HCT116 (cell line): Measurements from ENCODE around the gene NT5E. TPM values are rescaled to one million over a fixed set of nuclear protein-coding genes. Genes with fewer than 3 reads are reported as not detected.
A peak's percentile ranks its signal among the peaks of the same experiment; 100 is the strongest.

Source experiments
- ATAC-seq: fragments of 200-7000 bp; cut with Tn5 transposase; 2 replicates; pipeline ENCODE4 v1.9.1; 2020; ENCODE audit warnings: mild to moderate bottlenecking, moderate library complexity
- BruUV-seq: library from RNA; stranded (reverse); fragments of 400-500 nt; replicated peaks from 2 replicates; lab custom pipeline; 2021; lab: Mats Ljungman, UMichigan
- CTCF ChIA-PET: fragments of 300-600 bp; sonication (Branson Sonifier 250); formaldehyde crosslinking; loops from one replicate; lab custom pipeline; 2021; ENCODE audit warnings: antibody characterized with exemption; lab: Charles Lee
- POLR2A ChIA-PET: fragments of 300-600, 350-600 bp; sonication (Branson Sonifier 250); formaldehyde crosslinking; loops from one replicate; lab custom pipeline; 2021; ENCODE audit warnings: antibody characterized with exemption; lab: Charles Lee
- RAD21 ChIA-PET, 2 experiments: fragments of 300-600 bp; sonication (Branson Sonifier 250); formaldehyde crosslinking; loops; one replicate each; lab custom pipeline; 2023; ENCODE audit warnings: low total read pairs in 2 of 2; ENCODE audit not compliant: uncharacterized antibody in 2 of 2, unreplicated experiment in 2 of 2, low non-redundant PET in 1 of 2; lab: Charles Lee
- DNase-seq: peaks from one replicate; pipeline ENCODE4 v3.0.0-alpha.2; 2010; ENCODE audit warnings: low read depth, low spot score
- H2AFZ ChIP-seq: fragments of 200-600 bp; shearing (Covaris generic), sonication (generic); 2 replicates; pipeline ENCODE4 v1.6.1; 2017; ENCODE audit warnings: low read depth, mixed run types, mixed read lengths, antibody characterized with exemption, low read length; ENCODE audit not compliant: poor library complexity, severe bottlenecking
- H3K27ac ChIP-seq: 2 replicates; pipeline ENCODE4 v1.5.1; 2012; ENCODE audit warnings: low read depth, low read length
- H3K27me3 ChIP-seq: fragments of 200-600 bp; sonication (generic); 2 replicates; pipeline ENCODE4 v1.6.1; 2016; ENCODE audit warnings: mixed run types, low read length, mixed read lengths; ENCODE audit not compliant: insufficient read depth
- H3K36me3 ChIP-seq, 2 experiments: fragments of 200-500 bp in 1 of 2; fragments of 200-600 bp in 1 of 2; sonication (Bioruptor generic) in 1 of 2; sonication (generic) in 1 of 2; 2 replicates each; pipeline versions ENCODE4 v1.5.1 to v1.6.1; 2014 to 2016; ENCODE audit warnings: low read length in 2 of 2, inconsistent platforms in 1 of 2, mixed read lengths in 1 of 2, mixed run types in 1 of 2; ENCODE audit not compliant: insufficient read depth in 2 of 2, control insufficient read depth in 1 of 2
- H3K4me1 ChIP-seq, 2 experiments: fragments of 200-600 bp in 1 of 2; sonication (generic) in 1 of 2; 2 replicates each; pipeline versions ENCODE4 v1.5.1 to v1.6.1; 2012 to 2017; ENCODE audit warnings: low read length in 2 of 2, inconsistent platforms in 1 of 2, mild to moderate bottlenecking in 1 of 2, mixed read lengths in 1 of 2, mixed run types in 1 of 2, moderate library complexity in 1 of 2; ENCODE audit not compliant: insufficient read depth in 2 of 2, control insufficient read depth in 1 of 2
- H3K4me2 ChIP-seq: fragments of 200-600 bp; sonication (generic); 2 replicates; pipeline ENCODE4 v1.6.1; 2017; ENCODE audit warnings: mixed run types, low read length, mixed read lengths
- H3K4me3 ChIP-seq, 2 experiments: fragments of 200-600 bp in 1 of 2; sonication (generic) in 1 of 2; replicated peaks in 1 of 2; 2 replicates each; pipeline ENCODE4 v1.5.1; 2011 to 2016; ENCODE audit warnings: low read length in 2 of 2, control low read depth in 1 of 2, low read depth in 1 of 2, mild to moderate bottlenecking in 1 of 2, mixed read lengths in 1 of 2, mixed run types in 1 of 2
- H3K79me2 ChIP-seq: fragments of 200-600 bp; sonication (generic); 2 replicates; pipeline ENCODE4 v1.6.1; 2017; ENCODE audit warnings: mild to moderate bottlenecking, mixed run types, low read length, moderate library complexity, mixed read lengths; ENCODE audit not compliant: insufficient read depth
- H3K9ac ChIP-seq: fragments of 200-600 bp; sonication (generic); 2 replicates; pipeline ENCODE4 v1.6.1; 2016; ENCODE audit warnings: low read length, mixed read lengths
- H3K9me2 ChIP-seq: fragments of 200-600 bp; sonication (generic), shearing (Covaris generic); 2 replicates; pipeline ENCODE4 v1.6.1; 2017; ENCODE audit warnings: mixed run types, mild to moderate bottlenecking, moderate library complexity; ENCODE audit not compliant: insufficient read depth
- H3K9me3 ChIP-seq, 2 experiments: fragments of 200-500 bp in 1 of 2; fragments of 200-600 bp in 1 of 2; sonication (Bioruptor generic) in 1 of 2; sonication (generic) in 1 of 2; 2 replicates each; pipeline ENCODE4 v1.6.1; 2014 to 2017; ENCODE audit warnings: low read length in 2 of 2, mixed read lengths in 2 of 2, inconsistent platforms in 1 of 2, low read depth in 1 of 2, mild to moderate bottlenecking in 1 of 2, mixed run types in 1 of 2, moderate library complexity in 1 of 2; ENCODE audit not compliant: control insufficient read depth in 1 of 2, insufficient read depth in 1 of 2
- H4K20me1 ChIP-seq: fragments of 200-600 bp; sonication (generic), shearing (Covaris generic); 2 replicates; pipeline ENCODE4 v1.6.1; 2017; ENCODE audit warnings: mixed run types, mild to moderate bottlenecking, moderate library complexity; ENCODE audit not compliant: insufficient read depth
- CBX3 ChIP-seq: IDR thresholded peaks from 2 replicates; pipeline ENCODE4 v1.6.1; 2012; ENCODE audit warnings: low read depth
- CEBPB ChIP-seq: IDR thresholded peaks from 2 replicates; pipeline ENCODE4 v1.6.1; 2012; ENCODE audit warnings: low read depth
- EZH2 ChIP-seq: fragments of 200-600 bp; sonication (generic); IDR thresholded peaks from 2 replicates; pipeline ENCODE4 v1.6.1; 2017; ENCODE audit warnings: antibody characterized with exemption, mixed run types
- JUND ChIP-seq: IDR thresholded peaks from 2 replicates; pipeline ENCODE4 v1.6.1; 2012
- POLR2A ChIP-seq: IDR thresholded peaks from 2 replicates; pipeline ENCODE4 v1.7.0; 2011; ENCODE audit warnings: borderline replicate concordance; ENCODE audit not compliant: insufficient read depth, insufficient read length; ENCODE audit errors: extremely low read depth
- POLR2AphosphoS5 ChIP-seq: IDR thresholded peaks from 2 replicates; pipeline ENCODE4 v1.6.1; 2011; ENCODE audit warnings: mild to moderate bottlenecking, low read depth, low read length, moderate library complexity
- SIN3A ChIP-seq: IDR thresholded peaks from 2 replicates; pipeline ENCODE4 v1.6.1; 2012; ENCODE audit warnings: low read depth
- SP1 ChIP-seq: IDR thresholded peaks from 2 replicates; pipeline ENCODE4 v1.6.1; 2012; ENCODE audit warnings: low read depth
- TCF7L2 ChIP-seq: IDR thresholded peaks from 2 replicates; pipeline ENCODE4 v1.7.0; 2011; ENCODE audit warnings: borderline replicate concordance, inconsistent platforms; ENCODE audit not compliant: insufficient read depth, insufficient read length; ENCODE audit errors: extremely low read depth
- YY1 ChIP-seq: IDR thresholded peaks from 2 replicates; pipeline ENCODE4 v1.6.1; 2011; ENCODE audit warnings: low read length, low read depth, moderate library complexity, mild to moderate bottlenecking; ENCODE audit not compliant: insufficient replicate concordance; ENCODE audit errors: extremely low read depth
- intact Hi-C: fragments of 100-400 bp; cut with micrococcal nuclease; formaldehyde crosslinking; loops from 2 replicates; pipeline ENCODE4 v1.10.0; 2022
- total RNA-seq: library from RNA; stranded (reverse); gene quantifications from one replicate; pipeline ENCODE4 v1.2.1, GENCODE V29; 2021; ENCODE audit not compliant: unreplicated experiment
- TF ChIP-seq, protein P1 (sequence below): IDR thresholded peaks from 2 replicates; pipeline ENCODE4 v1.6.1; 2012

The NT5E gene
- total RNA-seq, 1 experiment from 2014 or later: 68.2 TPM

DNA sequence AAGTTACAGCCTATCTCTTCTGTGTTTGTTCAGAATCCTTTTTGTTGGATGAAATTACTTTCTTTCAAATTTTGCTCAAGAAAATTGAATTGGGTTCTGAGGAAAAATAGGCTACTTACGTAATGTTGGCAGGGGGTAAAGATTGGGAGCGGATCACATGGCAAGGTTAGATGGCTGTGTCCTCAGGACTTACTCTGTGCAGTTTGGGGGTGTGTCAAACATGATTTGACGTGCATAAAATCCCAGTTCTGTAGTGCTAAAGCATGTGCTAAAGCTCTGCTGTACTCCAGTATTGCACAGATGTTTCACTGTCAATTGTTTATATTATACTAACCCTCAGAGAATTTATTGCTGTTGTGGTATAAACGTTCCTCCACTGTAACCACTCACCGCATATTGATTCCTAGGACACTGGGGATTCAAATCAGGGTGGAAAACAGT is 2.6 kb downstream of the NT5E start:
- Histone ChIP-seq H3K9ac (peak overlapping the region; percentile 90; the same call in 1 of the 2 replicates), H3K4me2 (peak overlapping the region; percentile 82), H3K27ac (no peak overlapping the region), H4K20me1 (no peaks in the 10 kb centered on the region), H3K79me2 (peaks cover 76% of the 10 kb centered on the region), H3K4me1 (peaks cover 20 to 81% of the 10 kb centered on the region in 2 experiments; a peak in 3 of 4 replicates), H3K27me3 (no peaks in the 10 kb centered on the region), H3K9me3 (no peaks in the 10 kb centered on the region), H3K9me2 (no peaks in the 10 kb centered on the region), H3K4me3 (no peak overlapping the region), H3K36me3 (peaks cover 0 to 16% of the 10 kb centered on the region in 2 experiments; a peak in 2 of 4 replicates), H2AFZ (no peak overlapping the region)
- TF ChIP-seq JUND (peak; percentile 7; the same call in 1 of the 2 replicates), CEBPB (no peak), YY1 (no peak), EZH2 (no peak), TCF7L2 (no peak), CBX3 (no peak)
- ChIA-PET CTCF (interaction anchor here (1.6 to 3.3 kb wide), 2 partner anchors 31 to 98 kb away, joined by 4 to 9 read pairs; no protein-coding TSS in a partner anchor), POLR2A (interaction anchor here (0.7 to 4.9 kb wide), 4 partner anchors 9 to 91 kb away, joined by 3 to 45 read pairs (median 10); no protein-coding TSS in a partner anchor), RAD21 (no interaction called here)
- intact Hi-C loops: no loop called here
- no peak for DNase-seq
- ATAC-seq: no peak
- no TSS peak for BruUV-seq

DNA sequence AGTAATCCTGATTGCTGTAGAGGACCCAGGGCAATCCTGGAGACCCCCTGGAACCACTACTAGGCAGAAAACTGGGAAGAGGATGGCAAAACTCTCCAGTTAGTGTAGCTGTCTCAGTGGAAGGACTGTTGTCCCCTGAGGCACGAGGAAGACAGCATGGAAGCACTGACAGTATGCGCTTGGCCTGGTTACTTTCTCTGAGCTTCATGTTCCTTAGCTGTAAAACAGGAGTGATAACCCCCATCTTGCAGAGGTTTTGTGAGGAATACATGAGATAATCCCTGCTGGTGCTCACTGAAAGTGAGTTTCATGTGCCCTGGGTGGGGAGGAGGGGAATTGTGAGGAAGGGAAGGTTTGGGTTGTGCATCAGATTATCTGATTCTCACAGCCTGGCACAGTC is 3.2 kb downstream of the NT5E start:
- H3K9me3 ChIP-seq: no peaks in the 10 kb centered on the region
- no peak overlapping the region for H3K4me3 ChIP-seq
- peaks cover 0 to 16% of the 10 kb centered on the region in 2 experiments; a peak in 2 of 4 replicates for H3K36me3 ChIP-seq
- ATAC-seq: no peak
- ChIA-PET POLR2A (interaction anchor here (4.9 kb wide), 1 partner anchor 11 kb away, joined by 45 read pairs; no protein-coding TSS in a partner anchor), CTCF (interaction anchor here (3.3 kb wide), 1 partner anchor 30 kb away, joined by 9 read pairs; no protein-coding TSS in a partner anchor)
- no TSS peak for BruUV-seq
- TF ChIP-seq SP1: no peak
- TF ChIP-seq JUND: peak; percentile 18; the same call in 1 of the 2 replicates
- TF ChIP-seq, protein P1, sequence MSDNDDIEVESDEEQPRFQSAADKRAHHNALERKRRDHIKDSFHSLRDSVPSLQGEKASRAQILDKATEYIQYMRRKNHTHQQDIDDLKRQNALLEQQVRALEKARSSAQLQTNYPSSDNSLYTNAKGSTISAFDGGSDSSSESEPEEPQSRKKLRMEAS: peak; percentile 19; the same call in 1 of the 2 replicates
- TF ChIP-seq CBX3: no peak
- 0 out of 2 replicates have a peak, but pooled peaks have one; percentile 15 for TF ChIP-seq SIN3A
- TF ChIP-seq POLR2AphosphoS5: peak; percentile 57; the same call in 1 of the 2 replicates
- TF ChIP-seq POLR2A: no peak
- TF ChIP-seq, all 23 proteins: peak for 4
- H3K27me3 ChIP-seq: no peaks in the 10 kb centered on the region
- H3K9ac ChIP-seq: no peak overlapping the region
- intact Hi-C loops: no loop called here
- H3K27ac ChIP-seq: no peak overlapping the region
- H3K9me2 ChIP-seq: no peaks in the 10 kb centered on the region
- peaks cover 24 to 86% of the 10 kb centered on the region in 2 experiments; a peak in 3 of 4 replicates for H3K4me1 ChIP-seq
- H3K79me2 ChIP-seq: peaks cover 81% of the 10 kb centered on the region
- H3K4me2 ChIP-seq: peak overlapping the region; percentile 82
- DNase-seq: no peak
- no peak overlapping the region for H2AFZ ChIP-seq
- H4K20me1 ChIP-seq: no peaks in the 10 kb centered on the region
- RAD21 ChIA-PET: no interaction called here
